Psoas muscle (tissue), 8 donors: ENCODE measurements around the gene SLC7A5. TPM values are rescaled to one million over a fixed set of nuclear protein-coding genes. Genes with fewer than 3 reads are reported as not detected.

ENCODE experiments used
- ATAC-seq, 4 donors: fragments of 200-7000 bp; cut with Tn5 transposase; one replicate each; pipeline ENCODE4 v1.9.1; 2020; ENCODE audit warnings: moderate library complexity in 3 of 4, mild to moderate bottlenecking in 2 of 4
- DNase-seq, 2 donors: peaks; one replicate each; pipeline ENCODE4 v3.0.0-alpha.2; 2020
- H3K27ac ChIP-seq: fragments of 200-600 bp; one replicate; pipeline ENCODE4 v1.8.0; 2022
- H3K27me3 ChIP-seq, 3 donors: fragments of 200-600 bp in 1 of 3; one replicate each; pipeline versions ENCODE4 v1.6.1 to v1.8.0; 2013 to 2022; ENCODE audit warnings: low read length in 2 of 3, mild to moderate bottlenecking in 2 of 3, moderate library complexity in 1 of 3; ENCODE audit not compliant: insufficient read depth in 3 of 3
- H3K36me3 ChIP-seq, 2 donors: fragments of 200-600 bp in 1 of 2; one replicate each; pipeline versions ENCODE4 v1.6.1 to v1.8.0; 2013 to 2022; ENCODE audit warnings: low read depth in 1 of 2, mild to moderate bottlenecking in 1 of 2, moderate library complexity in 1 of 2; ENCODE audit not compliant: insufficient read depth in 1 of 2
- H3K4me1 ChIP-seq: fragments of 200-600 bp; one replicate; pipeline ENCODE4 v1.8.0; 2022
- H3K4me3 ChIP-seq: fragments of 200-600 bp; one replicate; pipeline ENCODE4 v1.8.0; 2022; ENCODE audit warnings: mild to moderate bottlenecking
- H3K9me3 ChIP-seq: fragments of 200-600 bp; one replicate; pipeline ENCODE4 v1.8.0; 2022
- WGBS, 3 donors: extraction: QIAGEN DNeasy Blood & Tissue Kit; methylation state at CpG; one replicate each; pipeline versions ENCODE4 v1.1.6 to v1.1.7; 2013; 5-methylcytosine and 5-hydroxymethylcytosine counted together
- intact Hi-C, 2 donors: fragments of 100-400 bp; cut with DNase I; formaldehyde crosslinking; loops; one replicate each; pipeline versions ENCODE4 v1.11.0 to v1.14.2; 2022
- polyA plus RNA-seq, 3 donors: library from polyadenylated mRNA; stranded (reverse); fragments of 200-250 nt; gene quantifications; one replicate each; pipeline ENCODE4 v1.2.3, GENCODE V29; 2013
- total RNA-seq, 4 donors: library from RNA; stranded (reverse); fragmentation: NEBNext Ultra II Directional in 2 of 4; extraction: Animal tissue kit (Norgen Biotek cat#: 25700) in 2 of 4; gene quantifications; one replicate each; pipeline versions ENCODE4 v1.2.1 to v1.2.4, GENCODE V29; 2021 to 2023
- TF ChIP-seq, protein P1 (sequence below): fragments of 200-600 bp; IDR thresholded peaks from one replicate; pipeline ENCODE4 v1.8.0; 2022; ENCODE audit warnings: antibody characterized with exemption
- donor health status: healthy with polysubstance abuse.
- donor health status: DM: no; HTN: no; CAD: no; lungs with moderate emphysema.
- donor health status: Bipolar disorder and iron deficiency.
- donor health status: healthy.
- donor health status: DM: yes; HTN: yes; CAD: no.
- donor health status: DM: no; HTN: no; CAD: no.
- donor health status: DM: no; HTN: no; CAD: no.
- donor health status: DM: yes; HTN: yes; CAD: no.

Gene SLC7A5
- total and polyA plus RNA-seq, 7 donors: 9.8 to 63.6 (median 20.2) TPM

DNA sequence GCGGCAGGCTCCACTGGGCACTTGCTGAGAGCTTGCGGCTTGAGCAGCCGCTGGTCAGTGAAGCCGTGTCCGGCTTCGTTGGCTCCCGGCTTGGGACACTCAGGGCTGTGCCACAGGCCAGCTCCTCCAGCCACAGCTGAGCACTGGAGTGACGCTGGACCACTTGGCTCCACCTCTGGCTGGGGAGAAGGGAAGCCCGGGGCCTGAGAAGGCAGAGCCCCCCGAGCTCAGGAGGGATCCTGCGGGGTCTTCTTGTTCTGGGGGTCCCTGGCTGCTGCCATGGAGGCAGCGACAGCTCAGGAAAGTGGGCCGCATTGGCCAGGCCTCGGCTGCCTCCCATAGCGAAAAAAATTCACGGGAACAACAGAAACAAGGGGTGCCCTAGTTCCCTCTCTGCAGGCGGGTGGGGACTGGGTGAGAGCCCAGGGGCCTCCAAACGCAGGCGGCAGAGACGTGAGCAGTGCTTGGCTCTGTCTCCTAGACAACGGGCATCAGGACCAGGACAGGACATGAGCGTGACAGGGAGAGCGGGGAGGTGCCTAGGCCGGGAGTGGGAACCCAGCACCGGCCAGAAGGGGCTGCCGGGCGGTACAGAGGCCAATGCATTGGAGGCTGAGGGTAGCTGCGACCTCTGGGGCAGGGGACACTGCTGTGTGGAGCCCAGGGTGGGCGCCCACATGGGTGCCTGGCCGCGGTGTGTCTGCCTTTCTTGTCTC, 37.7 kb downstream of the SLC7A5 start:
- no peaks in the 10 kb centered on the region for H3K9me3 ChIP-seq

GRCh38 chr16:87830673-87831420, 38.5 kb downstream of the SLC7A5 start:
- no peak for DNase-seq
- no peaks in the 10 kb centered on the region for H3K9me3 ChIP-seq
- H3K4me3 ChIP-seq: no peak overlapping the region
- intact Hi-C loops: no loop called here
- H3K27me3 ChIP-seq: no peaks in the 10 kb centered on the region
- no peak overlapping the region for H3K27ac ChIP-seq
- 84 to 87% (median 86%) methylated on average over 37 of the region's 37 CpGs for WGBS, 3 donors
- H3K4me1 ChIP-seq: no peaks in the 10 kb centered on the region
- ATAC-seq: no peak
- H3K36me3 ChIP-seq: peaks cover 0 to 61% of the 10 kb centered on the region in 2 donors
- TF ChIP-seq, protein P1, sequence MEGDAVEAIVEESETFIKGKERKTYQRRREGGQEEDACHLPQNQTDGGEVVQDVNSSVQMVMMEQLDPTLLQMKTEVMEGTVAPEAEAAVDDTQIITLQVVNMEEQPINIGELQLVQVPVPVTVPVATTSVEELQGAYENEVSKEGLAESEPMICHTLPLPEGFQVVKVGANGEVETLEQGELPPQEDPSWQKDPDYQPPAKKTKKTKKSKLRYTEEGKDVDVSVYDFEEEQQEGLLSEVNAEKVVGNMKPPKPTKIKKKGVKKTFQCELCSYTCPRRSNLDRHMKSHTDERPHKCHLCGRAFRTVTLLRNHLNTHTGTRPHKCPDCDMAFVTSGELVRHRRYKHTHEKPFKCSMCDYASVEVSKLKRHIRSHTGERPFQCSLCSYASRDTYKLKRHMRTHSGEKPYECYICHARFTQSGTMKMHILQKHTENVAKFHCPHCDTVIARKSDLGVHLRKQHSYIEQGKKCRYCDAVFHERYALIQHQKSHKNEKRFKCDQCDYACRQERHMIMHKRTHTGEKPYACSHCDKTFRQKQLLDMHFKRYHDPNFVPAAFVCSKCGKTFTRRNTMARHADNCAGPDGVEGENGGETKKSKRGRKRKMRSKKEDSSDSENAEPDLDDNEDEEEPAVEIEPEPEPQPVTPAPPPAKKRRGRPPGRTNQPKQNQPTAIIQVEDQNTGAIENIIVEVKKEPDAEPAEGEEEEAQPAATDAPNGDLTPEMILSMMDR: no peak

More for the DNA sequence above, 37.7 kb downstream of the SLC7A5 start:
- Histone ChIP-seq H3K27me3 (no peaks in the 10 kb centered on the region), H3K4me3 (no peak overlapping the region), H3K4me1 (no peaks in the 10 kb centered on the region), H3K27ac (no peak overlapping the region), H3K36me3 (peaks cover 0 to 68% of the 10 kb centered on the region in 2 donors)
- TF ChIP-seq, protein P1: no peak
- 84 to 89% (median 84%) methylated on average over 31 of the region's 31 CpGs for WGBS, 3 donors
- intact Hi-C loops: no loop called here
- no peak for DNase-seq
- no peak for ATAC-seq

GRCh38 chr16:87829988-87830672, 39.2 kb downstream of the SLC7A5 start:
- peaks cover 0 to 54% of the 10 kb centered on the region in 2 donors for H3K36me3 ChIP-seq

DNA sequence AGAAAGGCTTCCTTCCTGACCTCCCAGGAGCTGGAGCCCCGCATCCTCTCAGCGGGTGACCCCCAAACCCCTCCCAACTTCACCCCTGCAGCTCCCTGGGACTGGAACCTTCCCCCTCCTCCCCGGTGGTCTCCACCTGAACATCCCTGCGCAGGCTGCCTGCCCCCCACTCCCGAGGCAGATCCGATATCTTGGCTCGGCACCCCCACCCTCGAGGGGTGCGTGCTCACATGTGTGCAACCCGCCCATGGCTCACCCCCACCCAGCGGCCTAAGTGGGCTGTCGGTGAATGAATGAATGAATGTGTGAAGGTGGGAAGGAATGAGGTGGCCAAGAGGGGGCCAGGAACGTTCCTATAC, 39.7 kb downstream of the SLC7A5 start:
- intact Hi-C loops: no loop called here
- Histone ChIP-seq H3K9me3 (no peaks in the 10 kb centered on the region), H3K27ac (no peak overlapping the region), H3K4me3 (no peak overlapping the region), H3K27me3 (no peaks in the 10 kb centered on the region), H3K4me1 (no peaks in the 10 kb centered on the region), H3K36me3 (peaks cover 0 to 49% of the 10 kb centered on the region in 2 donors)
- no peak for DNase-seq
- ATAC-seq: no peak
- 83 to 88% (median 86%) methylated on average over 13 of the region's 13 CpGs for WGBS, 3 donors
- TF ChIP-seq, protein P1: no peak

More at GRCh38 chr16:87829988-87830672, 39.2 kb downstream of the SLC7A5 start:
- no peaks in the 10 kb centered on the region for H3K27me3 ChIP-seq
- WGBS, 3 donors: 88 to 90% (median 89%) methylated on average over 21 of the region's 21 CpGs
- DNase-seq (no peak), ATAC-seq (no peak)
- H3K9me3 ChIP-seq: no peaks in the 10 kb centered on the region
- no peak overlapping the region for H3K4me3 ChIP-seq
- H3K4me1 ChIP-seq: no peaks in the 10 kb centered on the region
- H3K27ac ChIP-seq: no peak overlapping the region
- TF ChIP-seq, protein P1: no peak
- intact Hi-C loops: no loop called here
